Measurements from ENCODE around the gene PEA15. TPM values are rescaled to one million over a fixed set of nuclear protein-coding genes. Genes with fewer than 3 reads are reported as not detected.

PEA15 gene
- total RNA-seq, 1 experiment from 2014 or later: 44.0 TPM

DNA sequence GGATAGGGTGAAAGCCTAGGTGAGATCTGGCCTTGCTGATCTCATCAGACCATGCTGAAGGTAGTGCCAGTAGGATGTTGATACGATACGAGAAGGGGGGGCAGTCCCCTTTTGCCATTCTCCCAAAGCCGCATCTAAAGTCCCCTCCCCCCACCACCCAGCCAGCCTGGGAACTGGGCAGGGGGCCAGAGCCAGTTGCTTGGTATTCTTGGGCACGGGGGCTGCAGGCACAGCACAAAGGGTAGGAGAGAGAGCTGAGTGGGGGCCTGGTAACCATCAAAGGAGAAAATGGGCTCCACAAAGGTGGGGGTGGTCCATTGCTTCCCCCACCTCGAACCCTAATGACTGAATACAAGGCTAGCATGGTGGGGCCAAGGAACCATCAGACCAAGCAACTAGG, 5.4 kb downstream of the PEA15 start:
- Histone ChIP-seq H3K9ac (ENCODE audit: low read length) (no peak overlapping the region), H3K27ac (ENCODE audit: low read depth, low read length) (no peak overlapping the region), H3K4me1 (ENCODE audit: control insufficient read depth in 1 of 2, insufficient read depth in 2 of 2, low read length in 2 of 2) (peaks cover 6 to 12% of the 10 kb centered on the region in 2 experiments; a peak in 3 of 4 replicates), H3K36me3 (ENCODE audit: control insufficient read depth in 1 of 2, insufficient read depth in 2 of 2, low read length in 2 of 2) (peaks cover 36 to 56% of the 10 kb centered on the region in 2 experiments; a peak in 3 of 4 replicates), H3K4me2 (ENCODE audit: low read length) (no peak overlapping the region), H3K9me2 (ENCODE audit: insufficient read depth) (no peaks in the 10 kb centered on the region), H3K4me3 (replicated peaks in 1 of 2; ENCODE audit: low read depth in 1 of 2, low read length in 2 of 2) (no peak overlapping the region), H3K27me3 (ENCODE audit: insufficient read depth, low read length) (no peaks in the 10 kb centered on the region), H2AFZ (ENCODE audit: low read depth, low read length, poor library complexity, severe bottlenecking) (no peak overlapping the region), H3K79me2 (ENCODE audit: insufficient read depth, low read length) (peaks cover 44% of the 10 kb centered on the region), H4K20me1 (ENCODE audit: insufficient read depth) (0 out of 2 replicates have a peak, but pooled peaks cover 4% of the 10 kb centered on the region), H3K9me3 (ENCODE audit: control insufficient read depth in 1 of 2, insufficient read depth in 1 of 2, low read depth in 1 of 2, low read length in 2 of 2) (no peaks in the 10 kb centered on the region)
- TF ChIP-seq, protein P1, sequence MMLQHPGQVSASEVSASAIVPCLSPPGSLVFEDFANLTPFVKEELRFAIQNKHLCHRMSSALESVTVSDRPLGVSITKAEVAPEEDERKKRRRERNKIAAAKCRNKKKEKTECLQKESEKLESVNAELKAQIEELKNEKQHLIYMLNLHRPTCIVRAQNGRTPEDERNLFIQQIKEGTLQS (IDR thresholded peaks at IDR 0.05): no peak
- TF ChIP-seq TCF7L2 (IDR thresholded peaks at IDR 0.05; ENCODE audit: borderline replicate concordance, extremely low read depth, insufficient read depth, insufficient read length): no peak
- TF ChIP-seq JUND (IDR thresholded peaks at IDR 0.05): no peak
- TF ChIP-seq SP1 (IDR thresholded peaks at IDR 0.05; ENCODE audit: low read depth): no peak
- TF ChIP-seq CEBPB (IDR thresholded peaks at IDR 0.05; ENCODE audit: low read depth): no peak
- TF ChIP-seq CBX3 (IDR thresholded peaks at IDR 0.05; ENCODE audit: low read depth): no peak
- no peak for TF ChIP-seq EZH2 (IDR thresholded peaks at IDR 0.05)
- no peak for TF ChIP-seq SIN3A (IDR thresholded peaks at IDR 0.05; ENCODE audit: low read depth)
- no peak for TF ChIP-seq ZNF274 (IDR thresholded peaks at IDR 0.05; ENCODE audit: low read depth, low read length)
- TF ChIP-seq POLR2A (IDR thresholded peaks at IDR 0.05; ENCODE audit: borderline replicate concordance, extremely low read depth, insufficient read depth, insufficient read length): no peak
- no peak for TF ChIP-seq FOSL1 (IDR thresholded peaks at IDR 0.05; ENCODE audit: low read depth)
- no peak for TF ChIP-seq EGR1 (IDR thresholded peaks at IDR 0.05; ENCODE audit: low read depth)
- TF ChIP-seq, protein P2, sequence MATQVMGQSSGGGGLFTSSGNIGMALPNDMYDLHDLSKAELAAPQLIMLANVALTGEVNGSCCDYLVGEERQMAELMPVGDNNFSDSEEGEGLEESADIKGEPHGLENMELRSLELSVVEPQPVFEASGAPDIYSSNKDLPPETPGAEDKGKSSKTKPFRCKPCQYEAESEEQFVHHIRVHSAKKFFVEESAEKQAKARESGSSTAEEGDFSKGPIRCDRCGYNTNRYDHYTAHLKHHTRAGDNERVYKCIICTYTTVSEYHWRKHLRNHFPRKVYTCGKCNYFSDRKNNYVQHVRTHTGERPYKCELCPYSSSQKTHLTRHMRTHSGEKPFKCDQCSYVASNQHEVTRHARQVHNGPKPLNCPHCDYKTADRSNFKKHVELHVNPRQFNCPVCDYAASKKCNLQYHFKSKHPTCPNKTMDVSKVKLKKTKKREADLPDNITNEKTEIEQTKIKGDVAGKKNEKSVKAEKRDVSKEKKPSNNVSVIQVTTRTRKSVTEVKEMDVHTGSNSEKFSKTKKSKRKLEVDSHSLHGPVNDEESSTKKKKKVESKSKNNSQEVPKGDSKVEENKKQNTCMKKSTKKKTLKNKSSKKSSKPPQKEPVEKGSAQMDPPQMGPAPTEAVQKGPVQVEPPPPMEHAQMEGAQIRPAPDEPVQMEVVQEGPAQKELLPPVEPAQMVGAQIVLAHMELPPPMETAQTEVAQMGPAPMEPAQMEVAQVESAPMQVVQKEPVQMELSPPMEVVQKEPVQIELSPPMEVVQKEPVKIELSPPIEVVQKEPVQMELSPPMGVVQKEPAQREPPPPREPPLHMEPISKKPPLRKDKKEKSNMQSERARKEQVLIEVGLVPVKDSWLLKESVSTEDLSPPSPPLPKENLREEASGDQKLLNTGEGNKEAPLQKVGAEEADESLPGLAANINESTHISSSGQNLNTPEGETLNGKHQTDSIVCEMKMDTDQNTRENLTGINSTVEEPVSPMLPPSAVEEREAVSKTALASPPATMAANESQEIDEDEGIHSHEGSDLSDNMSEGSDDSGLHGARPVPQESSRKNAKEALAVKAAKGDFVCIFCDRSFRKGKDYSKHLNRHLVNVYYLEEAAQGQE (IDR thresholded peaks at IDR 0.05; ENCODE audit: low read depth): no peak
- TF ChIP-seq RAD21 (IDR thresholded peaks at IDR 0.05; ENCODE audit: low read depth): no peak
- TF ChIP-seq, protein P3, sequence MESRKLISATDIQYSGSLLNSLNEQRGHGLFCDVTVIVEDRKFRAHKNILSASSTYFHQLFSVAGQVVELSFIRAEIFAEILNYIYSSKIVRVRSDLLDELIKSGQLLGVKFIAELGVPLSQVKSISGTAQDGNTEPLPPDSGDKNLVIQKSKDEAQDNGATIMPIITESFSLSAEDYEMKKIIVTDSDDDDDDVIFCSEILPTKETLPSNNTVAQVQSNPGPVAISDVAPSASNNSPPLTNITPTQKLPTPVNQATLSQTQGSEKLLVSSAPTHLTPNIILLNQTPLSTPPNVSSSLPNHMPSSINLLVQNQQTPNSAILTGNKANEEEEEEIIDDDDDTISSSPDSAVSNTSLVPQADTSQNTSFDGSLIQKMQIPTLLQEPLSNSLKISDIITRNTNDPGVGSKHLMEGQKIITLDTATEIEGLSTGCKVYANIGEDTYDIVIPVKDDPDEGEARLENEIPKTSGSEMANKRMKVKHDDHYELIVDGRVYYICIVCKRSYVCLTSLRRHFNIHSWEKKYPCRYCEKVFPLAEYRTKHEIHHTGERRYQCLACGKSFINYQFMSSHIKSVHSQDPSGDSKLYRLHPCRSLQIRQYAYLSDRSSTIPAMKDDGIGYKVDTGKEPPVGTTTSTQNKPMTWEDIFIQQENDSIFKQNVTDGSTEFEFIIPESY (IDR thresholded peaks at IDR 0.05; ENCODE audit: extremely low read depth, insufficient replicate concordance, low read length): no peak
- TF ChIP-seq, protein P4, sequence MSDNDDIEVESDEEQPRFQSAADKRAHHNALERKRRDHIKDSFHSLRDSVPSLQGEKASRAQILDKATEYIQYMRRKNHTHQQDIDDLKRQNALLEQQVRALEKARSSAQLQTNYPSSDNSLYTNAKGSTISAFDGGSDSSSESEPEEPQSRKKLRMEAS (IDR thresholded peaks at IDR 0.05): no peak
- no peak for TF ChIP-seq EZH2phosphoT487 (IDR thresholded peaks at IDR 0.05; ENCODE audit: borderline replicate concordance)
- TF ChIP-seq, protein P5, sequence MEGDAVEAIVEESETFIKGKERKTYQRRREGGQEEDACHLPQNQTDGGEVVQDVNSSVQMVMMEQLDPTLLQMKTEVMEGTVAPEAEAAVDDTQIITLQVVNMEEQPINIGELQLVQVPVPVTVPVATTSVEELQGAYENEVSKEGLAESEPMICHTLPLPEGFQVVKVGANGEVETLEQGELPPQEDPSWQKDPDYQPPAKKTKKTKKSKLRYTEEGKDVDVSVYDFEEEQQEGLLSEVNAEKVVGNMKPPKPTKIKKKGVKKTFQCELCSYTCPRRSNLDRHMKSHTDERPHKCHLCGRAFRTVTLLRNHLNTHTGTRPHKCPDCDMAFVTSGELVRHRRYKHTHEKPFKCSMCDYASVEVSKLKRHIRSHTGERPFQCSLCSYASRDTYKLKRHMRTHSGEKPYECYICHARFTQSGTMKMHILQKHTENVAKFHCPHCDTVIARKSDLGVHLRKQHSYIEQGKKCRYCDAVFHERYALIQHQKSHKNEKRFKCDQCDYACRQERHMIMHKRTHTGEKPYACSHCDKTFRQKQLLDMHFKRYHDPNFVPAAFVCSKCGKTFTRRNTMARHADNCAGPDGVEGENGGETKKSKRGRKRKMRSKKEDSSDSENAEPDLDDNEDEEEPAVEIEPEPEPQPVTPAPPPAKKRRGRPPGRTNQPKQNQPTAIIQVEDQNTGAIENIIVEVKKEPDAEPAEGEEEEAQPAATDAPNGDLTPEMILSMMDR (IDR thresholded peaks at IDR 0.05 in 2 of 3, conservative IDR thresholded peaks at IDR 0.05 in 1 of 3; ENCODE audit: borderline replicate concordance in 1 of 3, insufficient read depth in 1 of 3, low read depth in 2 of 3, low read length in 2 of 3): no peak
- no peak for TF ChIP-seq YY1 (IDR thresholded peaks at IDR 0.05; ENCODE audit: extremely low read depth, insufficient replicate concordance, low read depth, low read length)
- no TSS peak for BruUV-seq (replicated peaks)
- RAD21 ChIA-PET (ENCODE audit: low non-redundant PET in 1 of 2, low total read pairs in 2 of 2, uncharacterized antibody in 2 of 2, unreplicated experiment in 2 of 2): no interaction called here
- ATAC-seq (no peak), DNase-seq (ENCODE audit: low read depth, low spot score) (no peak)
- POLR2A ChIA-PET: no interaction called here
- intact Hi-C loops (cut with micrococcal nuclease): no loop called here
- CTCF ChIA-PET: interaction anchor here (1.3 kb wide), 1 partner anchor 17 kb away, joined by 4 read pairs; no protein-coding TSS in a partner anchor
